Fibroblast of lung (primary cell): Measurements from ENCODE around the gene SEC61B. TPM values are rescaled to one million over a fixed set of nuclear protein-coding genes. Genes with fewer than 3 reads are reported as not detected.

Experiments
- DNase-seq, 2 donors: peaks; one replicate each; pipeline versions ENCODE4 v3.0.0 to v3.0.0-alpha.2; 2010; ENCODE audit warnings: low read depth in 2 of 2
- H2AFZ ChIP-seq: 2 replicates; pipeline ENCODE4 v1.5.1; 2012; ENCODE audit warnings: low read length, control low read depth, inconsistent platforms
- H3K27ac ChIP-seq: 2 replicates; pipeline ENCODE4 v1.5.1; 2011; ENCODE audit warnings: low read length, control low read depth; ENCODE audit not compliant: insufficient read depth
- H3K27me3 ChIP-seq: 2 replicates; pipeline ENCODE4 v1.5.1; 2011; ENCODE audit warnings: mild to moderate bottlenecking, low read length; ENCODE audit not compliant: control insufficient read depth, insufficient read depth
- H3K36me3 ChIP-seq: 2 replicates; pipeline ENCODE4 v1.5.1; 2011; ENCODE audit warnings: low read length; ENCODE audit not compliant: control insufficient read depth, insufficient read depth
- H3K4me1 ChIP-seq: 2 replicates; pipeline ENCODE4 v1.5.1; 2011; ENCODE audit warnings: low read length; ENCODE audit not compliant: control insufficient read depth, insufficient read depth; ENCODE audit errors: extremely low read depth
- H3K4me2 ChIP-seq: 2 replicates; pipeline ENCODE4 v1.5.1; 2011; ENCODE audit warnings: low read length, control low read depth; ENCODE audit not compliant: insufficient read depth; ENCODE audit errors: extremely low read depth
- H3K4me3 ChIP-seq, 4 experiments: fragments of 200-600 bp in 1 of 4; sonication (generic) in 1 of 4; replicated peaks in 1 of 4; 2 replicates each; pipeline ENCODE4 v1.5.1; 2011 to 2016; ENCODE audit warnings: low read length in 4 of 4, low read depth in 3 of 4, mild to moderate bottlenecking in 3 of 4, control low read depth in 2 of 4, inconsistent platforms in 1 of 4, mixed read lengths in 1 of 4; ENCODE audit not compliant: insufficient read depth in 1 of 4; ENCODE audit errors: control extremely low read depth in 1 of 4
- H3K79me2 ChIP-seq: 2 replicates; pipeline ENCODE4 v1.5.1; 2012; ENCODE audit warnings: mild to moderate bottlenecking, low read length, inconsistent platforms; ENCODE audit not compliant: control insufficient read depth, insufficient read depth
- H3K9ac ChIP-seq: 2 replicates; pipeline ENCODE4 v1.5.1; 2011; ENCODE audit warnings: mild to moderate bottlenecking, low read length, control low read depth; ENCODE audit not compliant: insufficient read depth
- H3K9me3 ChIP-seq: 2 replicates; pipeline ENCODE4 v1.5.1; 2012; ENCODE audit warnings: low read depth, low read length; ENCODE audit not compliant: control insufficient read depth, insufficient read depth
- H4K20me1 ChIP-seq: 2 replicates; pipeline ENCODE4 v1.5.1; 2011; ENCODE audit warnings: low read length; ENCODE audit not compliant: control insufficient read depth, insufficient read depth; ENCODE audit errors: extremely low read depth
- CTCF ChIP-seq, 2 donors: IDR thresholded peaks in 1 of 2; conservative IDR thresholded peaks in 1 of 2; 1 replicate in 1 of 2; 2 replicates in 1 of 2; pipeline ENCODE4 v1.5.1; 2011 to 2012; ENCODE audit warnings: low read length in 2 of 2, control low read depth in 1 of 2, inconsistent platforms in 1 of 2, low read depth in 1 of 2, mild to moderate bottlenecking in 1 of 2
- EZH2 ChIP-seq: IDR thresholded peaks from 2 replicates; pipeline ENCODE4 v1.5.1; 2012; ENCODE audit warnings: low read length, control low read depth, mild to moderate bottlenecking; ENCODE audit errors: missing control alignments
- polyA minus RNA-seq: library from RNA; depleted of rRNA, polyadenylated mRNA; stranded (reverse); fragments of >200 nt; gene quantifications from 2 replicates; pipeline ENCODE4 v1.2.3, GENCODE V29; 2011; ENCODE audit warnings: low replicate concordance
- polyA plus RNA-seq, 2 donors: library from polyadenylated mRNA; depleted of rRNA in 1 of 2; stranded (reverse) in 1 of 2; unstranded in 1 of 2; fragments of >200 nt; gene quantifications; 2 replicates each; pipeline ENCODE4 v1.2.1, GENCODE V29; 2011 to 2012; ENCODE audit warnings: missing spikeins in 1 of 2
- total RNA-seq: library from RNA; depleted of rRNA; stranded (reverse); fragments of >200 nt; gene quantifications from 2 replicates; pipeline ENCODE4 v1.2.1, GENCODE V29; 2014

SEC61B gene
- 58.8 and 66.0 TPM in 2 replicates for total RNA-seq
- polyA plus RNA-seq, result 213 TPM in 2 replicates
- polyA plus RNA-seq (2012), result 365 and 399 TPM in 2 replicates
- polyA minus RNA-seq, result 15.9 and 16.1 TPM in 2 replicates

- peak; percentile 97 to 98 for DNase-seq
- Histone ChIP-seq H3K4me1 (peaks cover 3% of the 10 kb centered on the region), H3K4me2 (peak within 1 kb of the TSS; percentile 98), H4K20me1 (no peaks in the 10 kb centered on the region), H2AFZ (peak within 1 kb of the TSS; percentile 81), H3K9ac (peak within 1 kb of the TSS; percentile 99), H3K27me3 (no peaks in the 10 kb centered on the region), H3K79me2 (peaks cover 84% of the 10 kb centered on the region), H3K36me3 (no peaks in the 10 kb centered on the region), H3K4me3 (peak within 1 kb of the TSS; percentile 86 to 96 (median 96)), H3K9me3 (no peaks in the 10 kb centered on the region), H3K27ac (peak within 1 kb of the TSS; percentile 99)
- TF ChIP-seq CTCF (conservative IDR thresholded peaks at IDR 0.05 in 1 of 2, IDR thresholded peaks at IDR 0.05 in 1 of 2; ENCODE audit: low read depth in 1 of 2, low read length in 2 of 2), result no peak
- TF ChIP-seq EZH2, result no peak
Measured at GRCh38 chr9:99221621-99222415, at the start of gene SEC61B, which contains the start of gene ALG2. Gene SEC61B (plus strand): TSS chr9:99222282. CDS start chr9:99222364, 82 bp downstream. Gene ALG2 (minus strand): TSS chr9:99221942. CDS start chr9:99221894, 48 bp downstream.

GRCh38 chr9:99173570-99174504 lies 48.2 kb upstream of the SEC61B start:
- no peaks in the 10 kb centered on the region for H4K20me1 ChIP-seq
- no peak overlapping the region for H3K4me2 ChIP-seq
- H3K4me1 ChIP-seq, result no peaks in the 10 kb centered on the region
- no peak for DNase-seq
- H2AFZ ChIP-seq, result no peak overlapping the region
- H3K36me3 ChIP-seq, result no peaks in the 10 kb centered on the region
- H3K9me3 ChIP-seq, result no peaks in the 10 kb centered on the region
- no peak overlapping the region for H3K9ac ChIP-seq
- H3K4me3 ChIP-seq, result no peak overlapping the region
- peaks cover 3% of the 10 kb centered on the region for H3K27me3 ChIP-seq
- no peaks in the 10 kb centered on the region for H3K79me2 ChIP-seq
- TF ChIP-seq EZH2, result no peak
- TF ChIP-seq CTCF (conservative IDR thresholded peaks at IDR 0.05 in 1 of 2, IDR thresholded peaks at IDR 0.05 in 1 of 2; ENCODE audit: low read depth in 1 of 2, low read length in 2 of 2), result no peak
- no peak overlapping the region for H3K27ac ChIP-seq

- no peak overlapping the region for H3K9ac ChIP-seq
Measured at GRCh38 chr9:99176527-99177013, 45.5 kb upstream of the SEC61B start.

More at GRCh38 chr9:99176527-99177013, 45.5 kb upstream of the SEC61B start:
- DNase-seq, result no peak
- Histone ChIP-seq H3K27ac (no peak overlapping the region), H3K79me2 (no peaks in the 10 kb centered on the region), H3K4me1 (no peaks in the 10 kb centered on the region), H3K4me3 (no peak overlapping the region), H2AFZ (no peak overlapping the region), H3K4me2 (no peak overlapping the region), H3K9me3 (no peaks in the 10 kb centered on the region), H3K27me3 (no peaks in the 10 kb centered on the region), H3K36me3 (no peaks in the 10 kb centered on the region), H4K20me1 (no peaks in the 10 kb centered on the region)
- TF ChIP-seq EZH2 (no peak), CTCF (conservative IDR thresholded peaks at IDR 0.05 in 1 of 2, IDR thresholded peaks at IDR 0.05 in 1 of 2; ENCODE audit: low read depth in 1 of 2, low read length in 2 of 2) (no peak)
